Measurements from ENCODE around the gene CDH8. TPM values are rescaled to one million over a fixed set of nuclear protein-coding genes. Genes with fewer than 3 reads are reported as not detected.

Gene CDH8
- total and polyA plus RNA-seq, 2 experiments from 2014 or later, result 7.4 to 14.3 TPM

- TF ChIP-seq, protein P1, sequence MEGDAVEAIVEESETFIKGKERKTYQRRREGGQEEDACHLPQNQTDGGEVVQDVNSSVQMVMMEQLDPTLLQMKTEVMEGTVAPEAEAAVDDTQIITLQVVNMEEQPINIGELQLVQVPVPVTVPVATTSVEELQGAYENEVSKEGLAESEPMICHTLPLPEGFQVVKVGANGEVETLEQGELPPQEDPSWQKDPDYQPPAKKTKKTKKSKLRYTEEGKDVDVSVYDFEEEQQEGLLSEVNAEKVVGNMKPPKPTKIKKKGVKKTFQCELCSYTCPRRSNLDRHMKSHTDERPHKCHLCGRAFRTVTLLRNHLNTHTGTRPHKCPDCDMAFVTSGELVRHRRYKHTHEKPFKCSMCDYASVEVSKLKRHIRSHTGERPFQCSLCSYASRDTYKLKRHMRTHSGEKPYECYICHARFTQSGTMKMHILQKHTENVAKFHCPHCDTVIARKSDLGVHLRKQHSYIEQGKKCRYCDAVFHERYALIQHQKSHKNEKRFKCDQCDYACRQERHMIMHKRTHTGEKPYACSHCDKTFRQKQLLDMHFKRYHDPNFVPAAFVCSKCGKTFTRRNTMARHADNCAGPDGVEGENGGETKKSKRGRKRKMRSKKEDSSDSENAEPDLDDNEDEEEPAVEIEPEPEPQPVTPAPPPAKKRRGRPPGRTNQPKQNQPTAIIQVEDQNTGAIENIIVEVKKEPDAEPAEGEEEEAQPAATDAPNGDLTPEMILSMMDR (IDR thresholded peaks at IDR 0.05; ENCODE audit: low read depth, low read length), result no peak
- Histone ChIP-seq H3K27ac (no peak overlapping the region), H3K4me1 (ENCODE audit: low read depth) (no peaks in the 10 kb centered on the region), H3K36me3 (no peaks in the 10 kb centered on the region), H3K27me3 (no peaks in the 10 kb centered on the region), H3K4me3 (no peak overlapping the region), H3K9me3 (ENCODE audit: low read depth) (no peaks in the 10 kb centered on the region)
- DNase-seq (ENCODE audit: low read depth in 1 of 2, low spot score in 1 of 2), result no peak
These were observed 120.7 kb downstream of the CDH8 start for GRCh38 chr16:61915569-61915968.

DNA sequence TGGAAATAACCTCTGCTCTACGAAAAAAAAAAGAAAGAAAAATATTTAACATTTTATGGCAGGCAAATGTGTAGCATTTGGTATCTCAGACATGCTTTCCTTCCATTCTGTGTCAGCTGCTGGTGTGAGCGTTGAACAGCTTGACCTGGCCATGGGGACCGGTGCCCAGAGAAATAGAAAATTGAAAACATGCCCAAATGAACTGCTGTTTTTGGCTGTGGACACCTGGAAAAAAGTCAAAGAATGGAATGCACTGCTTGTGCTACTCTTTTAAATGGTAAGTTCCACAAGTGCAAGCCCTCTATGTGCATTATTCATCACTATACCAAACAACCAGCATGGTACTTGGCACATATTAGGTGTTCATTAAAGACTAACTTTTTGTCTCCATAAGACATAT lies 127.2 kb downstream of the CDH8 start:
- H3K36me3 ChIP-seq, result no peaks in the 10 kb centered on the region
- TF ChIP-seq, protein P1 (IDR thresholded peaks at IDR 0.05; ENCODE audit: low read depth, low read length), result no peak
- DNase-seq (ENCODE audit: low read depth in 1 of 2, low spot score in 1 of 2), result no peak
- no peaks in the 10 kb centered on the region for H3K9me3 ChIP-seq (ENCODE audit: low read depth)
- H3K4me3 ChIP-seq, result no peak overlapping the region
- H3K27me3 ChIP-seq, result no peaks in the 10 kb centered on the region
- H3K27ac ChIP-seq, result no peak overlapping the region
- H3K4me1 ChIP-seq (ENCODE audit: low read depth), result no peaks in the 10 kb centered on the region

DNA sequence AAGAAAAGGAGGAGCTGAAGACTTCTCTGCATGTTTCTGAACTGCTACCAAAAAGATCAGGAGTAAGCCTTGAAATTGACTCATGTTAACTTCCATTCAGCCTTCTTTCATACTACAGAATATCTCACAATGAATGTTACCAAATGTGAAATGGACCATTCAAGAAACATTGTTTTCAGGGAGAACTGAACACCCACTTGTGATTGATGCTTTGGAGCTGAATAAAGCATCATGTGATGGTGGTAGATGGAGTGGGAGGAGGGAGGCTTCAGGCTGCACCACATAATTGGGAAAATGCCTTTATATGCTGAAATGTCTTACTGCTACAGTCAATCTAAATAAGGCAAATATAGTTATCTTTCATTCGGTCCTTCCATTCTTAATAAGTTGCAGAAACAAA lies 127.8 kb downstream of the CDH8 start:
- H3K27me3 ChIP-seq, result no peaks in the 10 kb centered on the region
- no peak overlapping the region for H3K4me3 ChIP-seq
- H3K4me1 ChIP-seq (ENCODE audit: low read depth), result no peaks in the 10 kb centered on the region
- no peaks in the 10 kb centered on the region for H3K36me3 ChIP-seq
- H3K9me3 ChIP-seq (ENCODE audit: low read depth), result no peaks in the 10 kb centered on the region
- no peak for DNase-seq (ENCODE audit: low read depth in 1 of 2, low spot score in 1 of 2)
- TF ChIP-seq, protein P1 (IDR thresholded peaks at IDR 0.05; ENCODE audit: low read depth, low read length), result no peak
- no peak overlapping the region for H3K27ac ChIP-seq

GRCh38 chr16:61901689-61902088 lies 134.5 kb downstream of the CDH8 start:
- H3K27me3 ChIP-seq, result no peaks in the 10 kb centered on the region
- H3K4me3 ChIP-seq, result no peak overlapping the region
- no peaks in the 10 kb centered on the region for H3K36me3 ChIP-seq
- H3K9me3 ChIP-seq (ENCODE audit: low read depth), result no peaks in the 10 kb centered on the region
- no peak for DNase-seq (ENCODE audit: low read depth in 1 of 2, low spot score in 1 of 2)
- H3K27ac ChIP-seq, result no peak overlapping the region
- TF ChIP-seq, protein P1 (IDR thresholded peaks at IDR 0.05; ENCODE audit: low read depth, low read length), result no peak
- no peaks in the 10 kb centered on the region for H3K4me1 ChIP-seq (ENCODE audit: low read depth)

GRCh38 chr16:61900482-61900881 lies 135.8 kb downstream of the CDH8 start:
- DNase-seq (ENCODE audit: low read depth in 1 of 2, low spot score in 1 of 2), result peak in 1 of 2 donors; percentile 8
- TF ChIP-seq, protein P1 (IDR thresholded peaks at IDR 0.05; ENCODE audit: low read depth, low read length), result no peak
- Histone ChIP-seq H3K4me1 (ENCODE audit: low read depth) (no peaks in the 10 kb centered on the region), H3K27me3 (no peaks in the 10 kb centered on the region), H3K9me3 (ENCODE audit: low read depth) (no peaks in the 10 kb centered on the region), H3K4me3 (no peak overlapping the region), H3K36me3 (no peaks in the 10 kb centered on the region), H3K27ac (no peak overlapping the region)

DNA sequence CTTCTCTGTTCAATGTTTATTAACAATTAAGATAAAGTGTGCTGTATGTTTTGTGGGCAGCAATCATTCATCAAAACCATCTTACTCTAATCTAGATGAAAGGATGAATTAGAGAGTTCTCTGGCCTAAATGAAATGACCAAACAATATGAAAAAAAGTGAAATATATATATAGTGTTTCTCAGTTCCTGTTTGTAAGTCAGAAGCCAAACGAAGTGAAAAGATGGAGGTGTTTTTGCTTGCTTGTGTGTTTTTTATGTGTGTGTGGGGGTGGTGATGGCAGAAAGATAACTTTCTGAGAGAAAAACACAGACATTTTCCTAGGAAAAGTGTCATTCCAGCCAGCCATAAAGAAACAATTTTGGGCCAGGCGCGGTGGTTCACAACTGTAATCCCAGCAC lies 138.6 kb downstream of the CDH8 start:
- Histone ChIP-seq H3K9me3 (ENCODE audit: low read depth) (no peaks in the 10 kb centered on the region), H3K27ac (no peak overlapping the region), H3K36me3 (no peaks in the 10 kb centered on the region), H3K4me1 (ENCODE audit: low read depth) (no peaks in the 10 kb centered on the region), H3K4me3 (no peak overlapping the region), H3K27me3 (no peaks in the 10 kb centered on the region)
- DNase-seq (ENCODE audit: low read depth in 1 of 2, low spot score in 1 of 2), result no peak
- TF ChIP-seq, protein P1 (IDR thresholded peaks at IDR 0.05; ENCODE audit: low read depth, low read length), result no peak

Measured in cardiac muscle cell (in vitro differentiated cells and primary cell).